Adipocyte (in vitro differentiated cells): Measurements from ENCODE around the gene MYOM1.

Source experiments
- DNase-seq: peaks from one replicate; pipeline ENCODE4 v3.0.0-alpha.2; 2015; ENCODE audit warnings: low read depth
- H3K27me3 ChIP-seq: replicated peaks from 2 replicates; pipeline ENCODE4 v1.7.0; 2013; ENCODE audit warnings: mild to moderate bottlenecking, low read length, moderate library complexity; ENCODE audit not compliant: control insufficient read depth, insufficient read depth
- H3K36me3 ChIP-seq: 2 replicates; pipeline ENCODE4 v1.7.0; 2013; ENCODE audit warnings: low read length, mild to moderate bottlenecking, moderate library complexity; ENCODE audit not compliant: control insufficient read depth, insufficient read depth, severe bottlenecking
- H3K4me1 ChIP-seq: 2 replicates; pipeline ENCODE4 v1.7.0; 2013; ENCODE audit warnings: mild to moderate bottlenecking, low read length, moderate library complexity; ENCODE audit not compliant: control insufficient read depth, insufficient read depth
- H3K4me3 ChIP-seq: 2 replicates; pipeline ENCODE4 v1.7.0; 2013; ENCODE audit warnings: mild to moderate bottlenecking, low read length, moderate library complexity
- H3K9ac ChIP-seq: 2 replicates; pipeline ENCODE4 v1.7.0; 2013; ENCODE audit warnings: mild to moderate bottlenecking, low read length, moderate library complexity
- H3K9me3 ChIP-seq: 2 replicates; pipeline ENCODE4 v1.7.0; 2013; ENCODE audit warnings: mild to moderate bottlenecking, low read length, moderate library complexity; ENCODE audit not compliant: control insufficient read depth

Gene MYOM1

GRCh38 chr18:3139406-3139805, 80.4 kb downstream of the MYOM1 start:
- H3K27me3 ChIP-seq: no peaks in the 10 kb centered on the region
- H3K4me1 ChIP-seq: no peaks in the 10 kb centered on the region
- no peak overlapping the region for H3K9ac ChIP-seq
- H3K4me3 ChIP-seq: no peak overlapping the region
- H3K36me3 ChIP-seq: peaks cover 14% of the 10 kb centered on the region
- DNase-seq: no peak
- H3K9me3 ChIP-seq: no peaks in the 10 kb centered on the region

- Histone ChIP-seq H3K9me3 (no peaks in the 10 kb centered on the region), H3K36me3 (peaks cover 14% of the 10 kb centered on the region), H3K27me3 (no peaks in the 10 kb centered on the region), H3K4me3 (no peak overlapping the region), H3K9ac (no peak overlapping the region), H3K4me1 (no peaks in the 10 kb centered on the region)
- no peak for DNase-seq
Observed at GRCh38 chr18:3138274-3138975, 81.3 kb downstream of the MYOM1 start.

GRCh38 chr18:3135536-3135935, 84.2 kb downstream of the MYOM1 start:
- no peaks in the 10 kb centered on the region for H3K27me3 ChIP-seq
- H3K36me3 ChIP-seq: peaks cover 11% of the 10 kb centered on the region
- no peak for DNase-seq

GRCh38 chr18:3132700-3133099, 87.1 kb downstream of the MYOM1 start:
- Histone ChIP-seq H3K27me3 (no peaks in the 10 kb centered on the region), H3K4me3 (no peak overlapping the region), H3K4me1 (no peaks in the 10 kb centered on the region), H3K36me3 (peaks cover 13% of the 10 kb centered on the region), H3K9me3 (no peaks in the 10 kb centered on the region), H3K9ac (no peak overlapping the region)
- no peak for DNase-seq

More at GRCh38 chr18:3135536-3135935, 84.2 kb downstream of the MYOM1 start:
- H3K4me1 ChIP-seq: no peaks in the 10 kb centered on the region
- no peak overlapping the region for H3K4me3 ChIP-seq
- no peak overlapping the region for H3K9ac ChIP-seq
- no peaks in the 10 kb centered on the region for H3K9me3 ChIP-seq

- Histone ChIP-seq H3K9ac (no peak overlapping the region), H3K36me3 (peaks cover 25% of the 10 kb centered on the region), H3K27me3 (no peaks in the 10 kb centered on the region), H3K9me3 (no peaks in the 10 kb centered on the region), H3K4me3 (no peak overlapping the region), H3K4me1 (no peaks in the 10 kb centered on the region)
- DNase-seq: no peak
Observed at GRCh38 chr18:3130344-3130743, 89.4 kb downstream of the MYOM1 start.

GRCh38 chr18:3129053-3129864, 90.5 kb downstream of the MYOM1 start:
- Histone ChIP-seq H3K36me3 (peaks cover 33% of the 10 kb centered on the region), H3K9ac (no peak overlapping the region), H3K27me3 (no peaks in the 10 kb centered on the region), H3K4me1 (no peaks in the 10 kb centered on the region), H3K4me3 (no peak overlapping the region), H3K9me3 (peaks cover 4% of the 10 kb centered on the region)
- peak; percentile 93 for DNase-seq

- Histone ChIP-seq H3K9me3 (peaks cover 4% of the 10 kb centered on the region), H3K4me3 (no peak overlapping the region)
Observed at GRCh38 chr18:3126457-3127097, 93.2 kb downstream of the MYOM1 start.

GRCh38 chr18:3124822-3125221, 94.9 kb downstream of the MYOM1 start:
- DNase-seq: no peak
- H3K9me3 ChIP-seq: peaks cover 4% of the 10 kb centered on the region
- H3K4me1 ChIP-seq: no peaks in the 10 kb centered on the region
- H3K4me3 ChIP-seq: no peak overlapping the region
- no peak overlapping the region for H3K9ac ChIP-seq
- peaks cover 26% of the 10 kb centered on the region for H3K36me3 ChIP-seq
- no peaks in the 10 kb centered on the region for H3K27me3 ChIP-seq

More at GRCh38 chr18:3126457-3127097, 93.2 kb downstream of the MYOM1 start:
- H3K27me3 ChIP-seq: no peaks in the 10 kb centered on the region
- H3K9ac ChIP-seq: no peak overlapping the region
- peaks cover 30% of the 10 kb centered on the region for H3K36me3 ChIP-seq
- no peak for DNase-seq
- H3K4me1 ChIP-seq: no peaks in the 10 kb centered on the region

GRCh38 chr18:3122851-3123250, 96.9 kb downstream of the MYOM1 start:
- Histone ChIP-seq H3K4me3 (no peak overlapping the region), H3K9ac (no peak overlapping the region), H3K36me3 (peaks cover 20% of the 10 kb centered on the region), H3K27me3 (no peaks in the 10 kb centered on the region), H3K4me1 (no peaks in the 10 kb centered on the region), H3K9me3 (peaks cover 4% of the 10 kb centered on the region)
- no peak for DNase-seq

- no peaks in the 10 kb centered on the region for H3K4me1 ChIP-seq
- DNase-seq: no peak
- H3K27me3 ChIP-seq: no peaks in the 10 kb centered on the region
- peaks cover 4% of the 10 kb centered on the region for H3K9me3 ChIP-seq
- H3K36me3 ChIP-seq: peaks cover 15% of the 10 kb centered on the region
- no peak overlapping the region for H3K9ac ChIP-seq
- H3K4me3 ChIP-seq: no peak overlapping the region
Observed at GRCh38 chr18:3121259-3121658, 98.5 kb downstream of the MYOM1 start.

GRCh38 chr18:3120356-3120755, 99.4 kb downstream of the MYOM1 start:
- peaks cover 18% of the 10 kb centered on the region for H3K36me3 ChIP-seq
- no peak for DNase-seq
- peaks cover 4% of the 10 kb centered on the region for H3K9me3 ChIP-seq
- no peaks in the 10 kb centered on the region for H3K4me1 ChIP-seq
- H3K9ac ChIP-seq: no peak overlapping the region
- H3K4me3 ChIP-seq: no peak overlapping the region
- H3K27me3 ChIP-seq: no peaks in the 10 kb centered on the region
